ENCODE measurements around the gene GBF1.

GBF1 gene

DNA sequence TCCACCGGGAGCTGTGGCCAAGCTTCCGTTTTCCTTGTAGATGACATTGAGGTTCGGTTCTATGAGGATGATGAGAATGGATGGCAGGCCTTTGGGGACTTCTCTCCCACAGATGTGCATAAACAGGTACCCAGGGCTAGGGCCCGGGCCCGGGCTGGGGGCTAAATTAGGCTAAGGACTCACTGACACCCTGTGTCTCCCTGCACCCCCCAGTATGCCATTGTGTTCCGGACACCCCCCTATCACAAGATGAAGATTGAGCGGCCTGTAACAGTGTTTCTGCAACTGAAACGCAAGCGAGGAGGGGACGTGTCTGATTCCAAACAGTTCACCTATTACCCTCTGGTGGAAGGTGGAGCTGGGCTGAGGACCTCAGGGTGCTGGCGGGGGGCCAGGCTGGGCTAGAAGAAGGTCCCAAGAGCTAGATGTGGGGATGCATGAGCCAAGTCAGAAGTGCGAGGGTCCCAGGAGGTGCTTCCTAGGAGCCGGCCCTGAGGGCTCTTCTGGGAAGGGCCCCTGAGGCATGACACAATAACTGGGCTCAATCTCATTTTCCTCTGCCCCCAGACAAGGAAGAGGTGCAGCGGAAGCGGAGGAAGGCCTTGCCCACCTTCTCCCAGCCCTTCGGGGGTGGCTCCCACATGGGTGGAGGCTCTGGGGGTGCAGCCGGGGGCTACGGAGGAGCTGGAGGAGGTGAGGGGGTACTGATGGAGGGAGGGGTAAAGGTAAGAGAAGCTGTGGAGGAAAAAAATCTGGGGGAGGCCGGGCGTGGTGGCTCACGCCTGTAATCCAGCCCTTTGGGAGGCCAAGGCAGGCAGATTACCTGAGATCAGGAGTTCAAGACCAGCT, 153.1 kb downstream of the GBF1 start:
- no peak for DNase-seq

DNA sequence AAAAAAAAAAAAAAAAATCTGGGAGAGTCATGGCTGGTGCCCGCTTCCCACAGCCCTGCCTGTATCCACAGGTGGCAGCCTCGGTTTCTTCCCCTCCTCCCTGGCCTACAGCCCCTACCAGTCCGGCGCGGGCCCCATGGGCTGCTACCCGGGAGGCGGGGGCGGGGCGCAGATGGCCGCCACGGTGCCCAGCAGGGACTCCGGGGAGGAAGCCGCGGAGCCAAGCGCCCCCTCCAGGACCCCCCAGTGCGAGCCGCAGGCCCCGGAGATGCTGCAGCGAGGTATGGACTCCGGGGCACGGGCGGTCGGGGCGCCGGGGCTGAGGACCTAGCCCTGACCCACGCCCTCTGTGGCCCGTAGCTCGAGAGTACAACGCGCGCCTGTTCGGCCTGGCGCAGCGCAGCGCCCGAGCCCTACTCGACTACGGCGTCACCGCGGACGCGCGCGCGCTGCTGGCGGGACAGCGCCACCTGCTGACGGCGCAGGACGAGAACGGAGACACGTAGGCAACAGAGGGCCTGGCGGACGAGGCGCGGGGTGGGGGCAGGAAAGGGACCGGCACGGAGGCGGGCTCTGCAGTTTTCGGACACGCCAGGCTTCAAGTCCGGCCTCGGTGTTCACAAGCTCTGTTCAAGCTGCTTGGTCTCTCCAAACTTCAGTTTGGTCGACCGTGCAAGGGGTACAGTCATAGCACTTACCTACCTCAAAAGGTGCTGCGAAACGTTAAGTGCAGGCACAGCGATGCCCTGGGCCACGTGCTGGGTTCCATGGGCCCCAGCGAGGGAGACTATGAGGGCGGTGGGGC, 154.1 kb downstream of the GBF1 start:
- DNase-seq: peak; percentile 43

DNA sequence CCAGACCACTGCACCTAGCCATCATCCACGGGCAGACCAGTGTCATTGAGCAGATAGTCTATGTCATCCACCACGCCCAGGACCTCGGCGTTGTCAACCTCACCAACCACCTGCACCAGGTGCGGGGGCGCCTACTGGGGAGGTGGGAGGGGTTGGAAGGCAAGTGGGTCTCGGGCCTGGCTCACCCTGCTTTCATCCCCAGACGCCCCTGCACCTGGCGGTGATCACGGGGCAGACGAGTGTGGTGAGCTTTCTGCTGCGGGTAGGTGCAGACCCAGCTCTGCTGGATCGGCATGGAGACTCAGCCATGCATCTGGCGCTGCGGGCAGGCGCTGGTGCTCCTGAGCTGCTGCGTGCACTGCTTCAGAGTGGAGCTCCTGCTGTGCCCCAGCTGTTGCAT, 154.7 kb downstream of the GBF1 start:
- DNase-seq: no peak

DNA sequence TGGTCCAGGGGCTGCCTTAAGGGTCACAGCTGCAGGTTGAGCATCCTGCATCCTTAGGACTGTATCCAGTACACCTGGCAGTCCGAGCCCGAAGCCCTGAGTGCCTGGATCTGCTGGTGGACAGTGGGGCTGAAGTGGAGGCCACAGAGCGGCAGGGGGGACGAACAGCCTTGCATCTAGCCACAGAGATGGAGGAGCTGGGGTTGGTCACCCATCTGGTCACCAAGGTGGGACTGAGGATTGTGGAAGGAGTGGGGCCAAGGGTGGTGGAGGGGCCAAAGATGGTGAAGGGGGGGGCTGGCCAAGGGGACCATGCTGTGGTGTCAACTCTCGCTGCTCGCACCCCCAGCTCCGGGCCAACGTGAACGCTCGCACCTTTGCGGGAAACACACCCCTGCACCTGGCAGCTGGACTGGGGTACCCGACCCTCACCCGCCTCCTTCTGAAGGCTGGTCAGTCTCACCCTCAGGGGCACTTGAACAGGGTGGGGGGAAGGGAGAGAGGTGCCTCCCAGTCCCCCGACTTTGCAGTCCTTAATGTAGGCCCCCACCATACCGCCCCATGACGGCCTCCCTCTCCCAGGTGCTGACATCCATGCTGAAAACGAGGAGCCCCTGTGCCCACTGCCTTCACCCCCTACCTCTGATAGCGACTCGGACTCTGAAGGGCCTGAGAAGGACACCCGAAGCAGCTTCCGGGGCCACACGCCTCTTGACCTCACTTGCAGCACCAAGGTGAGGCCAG, 155.4 kb downstream of the GBF1 start:
- no peak for DNase-seq

DNA sequence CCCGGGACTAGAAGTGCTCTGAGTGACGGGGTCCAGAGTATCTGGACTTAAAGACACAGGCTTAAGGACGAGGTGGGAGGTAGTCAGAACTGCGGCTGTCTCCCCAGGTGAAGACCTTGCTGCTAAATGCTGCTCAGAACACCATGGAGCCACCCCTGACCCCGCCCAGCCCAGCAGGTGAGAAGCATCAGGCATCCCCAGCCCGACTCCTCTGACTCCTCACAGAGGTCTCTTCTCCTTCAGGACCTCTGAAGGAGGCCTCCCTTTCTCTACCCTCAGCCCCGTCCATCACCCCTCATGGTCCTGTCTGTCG, 156.0 kb downstream of the GBF1 start:
- DNase-seq: no peak

DNA sequence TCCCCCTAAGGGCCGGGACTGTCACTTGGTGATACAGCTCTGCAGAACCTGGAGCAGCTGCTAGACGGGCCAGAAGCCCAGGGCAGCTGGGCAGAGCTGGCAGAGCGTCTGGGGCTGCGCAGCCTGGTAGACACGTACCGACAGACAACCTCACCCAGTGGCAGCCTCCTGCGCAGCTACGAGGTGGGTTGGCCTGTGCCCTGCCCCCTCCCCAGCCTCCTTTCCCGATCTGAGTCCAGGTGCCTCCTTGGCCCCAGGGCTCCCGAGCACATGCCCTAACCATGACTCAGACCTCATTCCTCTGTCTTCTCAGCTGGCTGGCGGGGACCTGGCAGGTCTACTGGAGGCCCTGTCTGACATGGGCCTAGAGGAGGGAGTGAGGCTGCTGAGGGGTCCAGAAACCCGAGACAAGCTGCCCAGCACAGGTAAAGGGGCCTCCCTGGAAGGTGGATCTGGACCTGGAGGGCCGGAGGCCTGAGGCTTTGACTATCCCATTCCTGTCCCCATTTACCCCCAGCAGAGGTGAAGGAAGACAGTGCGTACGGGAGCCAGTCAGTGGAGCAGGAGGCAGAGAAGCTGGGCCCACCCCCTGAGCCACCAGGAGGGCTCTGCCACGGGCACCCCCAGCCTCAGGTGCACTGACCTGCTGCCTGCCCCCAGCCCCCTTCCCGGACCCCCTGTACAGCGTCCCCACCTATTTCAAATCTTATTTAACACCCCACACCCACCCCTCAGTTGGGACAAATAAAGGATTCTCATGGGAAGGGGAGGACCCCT, 156.6 kb downstream of the GBF1 start:
- DNase-seq: no peak

DNA sequence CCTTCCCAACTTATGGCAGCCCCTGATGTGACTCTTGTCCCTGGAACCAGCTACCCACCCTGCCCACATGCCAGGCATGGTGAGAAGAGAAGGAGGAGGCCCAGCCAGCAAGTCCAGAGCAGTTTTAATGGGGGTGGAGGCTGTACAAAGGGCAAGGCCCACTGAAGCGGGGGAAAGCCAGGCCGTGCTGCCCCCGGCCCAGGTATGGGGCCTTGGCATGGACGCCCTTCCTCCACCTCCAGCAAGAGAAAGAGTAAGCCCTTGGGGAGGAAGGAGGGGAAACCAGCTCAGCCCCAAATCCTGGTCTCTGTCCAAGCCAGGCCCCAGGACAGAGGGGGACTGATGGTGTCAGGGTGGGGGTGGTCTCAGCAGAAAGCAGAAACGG, 157.2 kb downstream of the GBF1 start:
- no peak for DNase-seq

DNA sequence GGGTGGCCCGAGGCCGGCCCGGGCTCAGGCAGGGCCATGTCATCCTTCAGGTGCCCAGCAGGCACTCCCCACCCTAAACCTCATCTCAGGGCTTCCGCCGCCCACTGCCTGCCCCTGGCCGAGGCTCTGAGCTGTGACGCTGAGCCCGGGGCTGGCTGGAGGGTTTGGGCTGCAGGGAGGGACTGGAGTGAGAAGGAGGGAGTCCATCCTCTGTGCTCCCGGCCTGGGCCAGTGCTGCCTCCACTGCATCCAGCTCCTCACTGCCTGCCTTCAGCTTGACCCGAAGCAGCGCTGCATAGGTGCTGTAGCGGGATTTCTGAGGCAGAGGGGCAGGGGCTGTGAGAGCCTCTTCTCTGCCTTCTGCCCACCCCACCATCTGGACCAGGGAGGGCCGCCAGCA, 157.8 kb downstream of the GBF1 start:
- no peak for DNase-seq

DNA sequence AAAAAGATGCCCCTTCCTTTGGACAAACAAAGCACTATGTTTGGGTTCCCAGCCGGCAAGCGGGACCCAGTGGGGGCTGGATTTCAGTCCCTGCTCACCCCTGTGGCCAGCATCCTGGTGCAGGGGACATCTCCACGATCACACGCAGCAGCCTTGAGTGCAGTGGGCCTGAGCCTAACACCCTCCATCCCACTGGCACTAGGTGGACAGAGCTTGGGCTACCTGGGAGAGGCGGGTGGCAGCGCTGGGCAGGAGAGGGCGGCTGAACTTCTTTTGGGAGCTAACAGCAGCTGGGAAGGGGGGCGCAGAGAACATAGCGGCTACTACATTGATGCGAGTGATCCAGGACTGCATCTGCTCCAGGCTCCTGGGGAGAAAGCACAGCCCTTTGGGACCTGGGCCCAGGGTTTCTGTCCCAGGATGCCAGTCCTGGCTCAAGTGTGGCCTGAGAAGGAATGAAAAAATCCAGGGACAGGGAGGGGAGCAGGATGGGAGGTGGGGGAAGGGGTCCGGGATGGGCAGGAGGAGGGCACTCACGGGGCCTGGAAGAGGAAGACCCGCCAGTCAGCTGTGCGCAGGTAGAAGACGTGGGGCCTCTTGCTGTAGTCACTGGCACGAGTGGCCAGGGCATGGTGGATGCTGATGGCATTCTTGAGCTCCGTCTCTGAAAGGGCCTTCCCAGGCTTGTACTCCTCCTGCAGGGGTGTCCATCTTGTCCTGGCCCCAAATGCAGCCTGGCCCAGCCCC, 159.2 kb downstream of the GBF1 start:
- no peak for DNase-seq

DNA sequence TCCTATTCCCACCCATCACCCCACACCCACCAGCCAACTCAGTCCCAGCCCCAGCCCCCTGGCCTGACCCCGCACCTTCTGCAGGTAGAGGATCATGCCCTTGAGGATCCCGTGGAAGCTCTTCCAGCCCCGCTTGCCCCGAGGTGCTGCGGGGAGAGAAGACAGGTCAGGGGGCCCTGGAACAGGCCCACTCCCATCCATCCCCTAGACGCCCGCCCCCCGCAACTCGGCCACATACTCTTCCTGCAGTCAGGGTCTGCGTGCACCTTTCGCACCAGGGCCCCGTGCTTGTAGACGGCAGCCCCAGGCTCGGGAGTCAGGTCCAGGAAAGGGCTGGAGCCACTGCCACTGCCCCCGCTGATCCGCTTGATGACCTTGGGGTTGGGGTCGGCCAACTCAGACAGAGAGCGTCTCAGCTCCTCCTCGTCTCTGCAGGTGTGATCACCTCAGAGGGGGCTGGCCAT, 159.8 kb downstream of the GBF1 start:
- DNase-seq: no peak

DNA sequence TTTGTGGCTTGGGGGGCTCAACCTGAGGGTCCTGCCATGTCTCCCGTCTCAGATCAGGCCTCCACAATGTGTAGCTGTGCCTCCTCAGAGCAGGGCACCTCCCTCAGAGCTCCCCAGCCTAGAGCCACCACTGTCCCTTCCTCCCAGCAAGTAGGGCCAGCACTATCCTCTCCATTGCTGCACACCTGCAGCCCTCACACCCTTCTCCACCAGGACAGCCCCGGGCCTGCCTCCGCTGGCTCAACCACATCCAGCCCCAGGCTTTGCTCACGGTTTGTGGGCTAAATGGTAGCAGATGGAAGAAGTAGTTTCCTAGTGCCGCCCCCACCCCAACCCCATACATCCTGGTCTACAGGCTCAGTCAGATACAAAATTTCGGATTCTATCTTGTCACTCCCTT, 160.3 kb downstream of the GBF1 start:
- DNase-seq: no peak

DNA sequence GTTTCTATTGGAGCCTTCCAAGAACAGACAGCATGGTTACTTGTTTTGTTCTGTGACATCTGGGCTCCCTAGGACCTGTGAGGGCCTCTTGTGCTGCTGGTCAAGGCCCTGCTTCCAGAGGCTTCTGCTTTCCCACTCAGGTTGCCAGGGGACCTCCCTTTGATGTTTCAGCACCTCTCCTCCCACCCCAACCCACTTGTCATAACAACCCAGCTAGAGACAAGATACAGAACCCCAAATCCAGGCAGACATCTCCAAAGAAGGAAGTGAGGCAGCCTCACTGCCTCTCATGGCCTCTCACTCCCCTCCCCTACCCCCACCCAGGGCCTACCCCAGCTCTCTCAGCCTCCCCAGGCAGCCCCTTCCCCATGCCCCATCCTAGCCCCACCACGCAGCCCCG, 161.5 kb downstream of the GBF1 start:
- no peak for DNase-seq

DNA sequence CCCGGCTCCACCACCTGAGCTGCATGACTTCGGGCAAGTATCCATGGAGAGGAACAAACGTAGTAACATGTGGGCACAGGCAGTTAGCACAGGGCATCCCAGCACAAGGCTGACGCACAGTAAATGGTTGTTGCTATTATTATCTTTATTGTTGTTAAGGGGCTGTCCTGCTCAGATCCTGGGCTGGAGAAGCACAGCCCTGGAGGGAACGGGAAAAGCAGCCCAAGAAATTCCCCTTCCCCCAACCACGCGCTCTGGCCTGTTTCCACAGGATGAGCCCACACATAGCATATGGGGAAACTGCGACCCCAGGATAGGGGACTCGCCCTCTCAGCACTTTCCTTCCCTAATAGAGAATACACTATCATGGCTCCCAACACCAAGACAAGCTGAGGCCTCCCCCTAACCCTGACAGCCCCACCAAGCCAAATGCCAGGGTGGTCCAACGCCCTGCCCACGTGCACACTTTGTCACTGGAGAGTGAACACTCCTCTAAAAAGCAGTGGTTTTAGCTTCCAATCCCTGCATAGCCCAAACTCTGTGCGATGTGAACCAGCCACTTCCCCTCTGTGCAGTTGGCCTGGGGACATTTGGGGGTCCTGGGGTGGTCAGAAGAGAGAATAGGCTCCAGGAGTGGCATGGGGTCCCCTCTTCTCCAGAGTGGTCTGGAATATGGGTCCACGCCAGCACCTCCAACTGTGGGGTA, 162.2 kb downstream of the GBF1 start:
- no peak for DNase-seq

DNA sequence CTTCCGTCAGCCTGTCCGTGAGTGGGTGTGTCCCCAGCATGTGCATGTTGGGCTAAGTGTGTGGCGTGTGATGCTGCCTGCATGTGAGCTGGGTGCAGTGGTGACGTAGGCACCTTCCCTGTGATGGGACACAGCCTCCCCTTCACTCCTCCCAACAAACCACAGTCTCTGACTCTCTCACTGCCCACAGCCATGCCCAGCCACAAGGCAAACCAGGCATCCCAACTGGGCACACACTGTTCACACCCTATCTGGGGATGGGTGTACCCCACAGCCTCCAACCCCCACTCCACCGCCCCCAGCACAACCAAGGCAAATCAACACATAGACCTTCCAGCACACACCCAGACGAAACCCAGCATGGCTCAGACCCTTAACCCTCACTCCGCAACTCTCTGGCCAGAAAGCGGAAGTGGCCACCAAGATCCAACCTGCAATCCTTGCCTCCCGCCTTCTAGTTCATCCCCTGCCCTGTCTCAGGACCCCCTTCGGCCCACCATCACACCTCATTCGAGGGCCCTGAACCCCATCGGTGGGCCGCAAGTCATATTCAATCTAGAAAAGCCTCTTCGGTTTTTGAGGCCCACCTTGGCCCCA, 162.9 kb downstream of the GBF1 start:
- no peak for DNase-seq

DNA sequence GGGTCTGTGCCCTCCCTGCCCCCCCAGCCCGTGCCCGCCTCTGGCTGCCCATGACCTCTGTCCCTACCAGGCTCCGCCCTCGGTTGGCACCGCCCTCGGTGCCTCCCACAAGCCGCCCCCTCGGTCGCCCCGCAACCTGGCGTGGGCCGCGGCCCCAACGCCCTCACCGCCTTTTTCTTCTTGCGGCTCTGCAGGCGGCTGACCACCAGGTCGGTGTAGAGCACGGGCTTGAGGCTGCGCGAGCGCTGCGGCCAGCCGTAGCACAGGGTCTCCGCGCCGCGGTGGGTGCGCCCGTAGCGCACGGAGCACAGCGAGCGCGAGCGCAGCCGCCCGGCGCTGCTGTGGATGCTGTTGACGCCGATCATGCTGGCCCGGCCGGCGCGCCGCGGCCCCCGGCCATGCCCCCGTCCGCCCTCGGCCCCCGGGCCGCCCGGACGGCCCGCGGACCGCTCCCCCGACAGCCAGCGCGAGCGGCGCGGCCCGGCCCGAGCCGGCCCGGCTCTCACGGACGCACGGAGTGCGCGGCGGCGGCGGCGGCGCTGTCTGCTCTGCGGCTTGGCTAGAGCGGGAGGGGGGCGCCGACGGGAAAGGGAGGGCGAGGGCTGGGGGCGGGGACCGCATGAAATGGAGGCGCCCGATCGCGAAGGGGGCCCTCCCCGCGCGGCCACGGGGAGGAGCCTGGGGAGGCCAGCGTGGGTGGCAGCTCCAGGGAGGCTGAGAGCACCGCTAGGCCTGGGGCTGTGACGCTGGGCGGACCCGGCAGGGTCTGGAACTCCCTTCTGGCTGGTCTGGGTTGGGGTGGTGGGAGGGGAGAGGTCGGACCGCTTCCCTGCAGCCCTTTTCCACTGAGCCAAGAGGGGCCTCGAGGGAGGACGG, 163.6 kb downstream of the GBF1 start:
- peak; percentile 18 for DNase-seq

DNA sequence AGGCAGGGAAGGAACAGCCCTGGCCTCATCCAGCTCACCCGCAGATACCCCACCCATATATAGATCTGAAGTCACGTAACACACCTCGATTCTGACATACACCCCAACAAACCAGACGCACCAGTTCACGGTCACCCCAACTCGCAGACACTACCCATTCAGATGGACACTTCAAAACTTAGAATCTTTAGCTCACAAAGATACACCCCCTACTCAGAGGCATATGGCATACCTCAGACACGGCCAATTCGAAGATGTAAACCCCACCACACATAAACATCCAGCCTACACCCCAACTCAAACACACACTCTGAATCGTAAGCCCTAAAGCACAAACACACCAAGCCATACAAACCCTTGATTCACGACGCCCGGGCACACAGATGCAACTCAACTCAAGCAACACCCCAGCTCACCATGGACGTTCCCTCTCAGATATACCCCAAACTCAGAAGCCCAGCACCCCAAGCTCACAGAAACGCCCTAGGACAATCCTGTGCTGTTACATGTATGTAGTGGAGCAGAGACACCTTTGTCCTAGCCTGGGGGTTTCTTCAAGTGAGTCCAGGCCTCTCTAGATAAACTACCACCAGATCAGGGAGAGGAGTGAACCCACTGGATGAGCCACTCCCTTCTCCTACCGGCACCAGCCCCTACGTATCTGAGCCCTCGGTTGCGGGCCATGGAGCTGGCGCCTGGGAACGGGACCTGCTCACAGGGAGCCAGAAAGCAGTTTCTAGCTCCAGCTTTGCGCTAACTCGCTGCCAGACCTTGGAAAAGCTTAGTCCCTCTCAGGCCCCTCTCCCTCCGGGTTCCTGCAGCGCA, 164.5 kb downstream of the GBF1 start:
- no peak for DNase-seq

DNA sequence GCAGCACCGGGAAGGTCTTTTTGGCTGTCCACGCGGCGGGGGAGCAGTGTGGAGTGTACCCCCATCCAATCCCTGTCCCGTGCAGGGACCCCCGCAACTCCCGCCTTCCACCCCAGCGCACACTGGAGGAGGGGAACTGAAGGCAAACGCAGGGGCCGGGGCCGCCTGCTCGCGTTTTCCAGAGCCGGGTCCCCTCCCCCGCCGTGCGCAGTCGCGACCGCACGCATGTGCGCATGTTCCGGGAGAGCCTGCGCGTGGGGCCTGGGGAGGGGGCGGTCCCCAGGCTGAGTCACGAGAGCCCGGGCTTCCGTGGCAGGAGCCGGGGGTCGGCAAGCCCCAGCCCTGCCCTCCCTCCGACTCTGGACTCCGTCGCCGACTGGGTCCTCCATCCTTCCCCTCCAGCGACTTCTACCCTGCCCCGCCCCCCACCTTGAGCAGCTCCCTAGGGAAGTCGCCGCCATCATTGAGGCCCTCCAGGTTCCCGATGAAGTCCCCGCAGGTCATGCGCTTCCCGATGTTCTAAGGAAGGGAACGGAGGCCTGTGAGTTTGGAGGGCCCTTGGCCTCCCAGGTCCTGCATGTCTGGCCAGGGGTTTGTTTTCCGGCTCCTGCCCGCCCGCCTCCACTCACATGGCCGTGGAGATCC, 165.2 kb downstream of the GBF1 start:
- no peak for DNase-seq

Measured in NCI-H1694 (cell line).